Mononuclear cell (primary cell): ENCODE data around the gene UNC13B. TPM values are rescaled to one million over a fixed set of nuclear protein-coding genes. Genes with fewer than 3 reads are reported as not detected.

ENCODE experiments used
- H3K27me3 ChIP-seq: 2 replicates; pipeline ENCODE4 v1.6.0; 2011; ENCODE audit warnings: low read length, control low read depth; ENCODE audit not compliant: insufficient read depth
- H3K4me1 ChIP-seq: 2 replicates; pipeline ENCODE4 v1.5.1; 2011; ENCODE audit warnings: mild to moderate bottlenecking, low read length, control low read depth; ENCODE audit not compliant: insufficient read depth
- H3K4me3 ChIP-seq: 2 replicates; pipeline ENCODE4 v1.5.1; 2011; ENCODE audit warnings: mild to moderate bottlenecking, low read length, moderate library complexity
- H3K9me3 ChIP-seq: 2 replicates; pipeline ENCODE4 v1.5.1; 2011; ENCODE audit warnings: low read depth, mild to moderate bottlenecking, control low read depth, low read length
- total RNA-seq: library from RNA; depleted of rRNA; stranded (reverse); fragments of >200 nt; gene quantifications from one replicate; pipeline ENCODE4 v1.2.3, GENCODE V29; 2012

The UNC13B gene
- total RNA-seq, 1 donor = 0.31 TPM

GRCh38 chr9:35295369-35296036, 133.7 kb downstream of the UNC13B start:
- H3K9me3 ChIP-seq = no peaks in the 10 kb centered on the region
- H3K4me1 ChIP-seq = no peaks in the 10 kb centered on the region
- no peak overlapping the region for H3K4me3 ChIP-seq
- H3K27me3 ChIP-seq = no peaks in the 10 kb centered on the region

GRCh38 chr9:35303567-35303966, 141.8 kb downstream of the UNC13B start:
- no peaks in the 10 kb centered on the region for H3K9me3 ChIP-seq
- H3K4me3 ChIP-seq = no peak overlapping the region
- H3K27me3 ChIP-seq = no peaks in the 10 kb centered on the region
- H3K4me1 ChIP-seq = no peaks in the 10 kb centered on the region

GRCh38 chr9:35306283-35306682, 144.5 kb downstream of the UNC13B start:
- Histone ChIP-seq H3K4me1 (no peaks in the 10 kb centered on the region), H3K4me3 (no peak overlapping the region), H3K27me3 (no peaks in the 10 kb centered on the region), H3K9me3 (no peaks in the 10 kb centered on the region)

GRCh38 chr9:35308316-35308715, 146.5 kb downstream of the UNC13B start:
- H3K4me3 ChIP-seq = no peak overlapping the region
- no peaks in the 10 kb centered on the region for H3K9me3 ChIP-seq
- no peaks in the 10 kb centered on the region for H3K27me3 ChIP-seq
- no peaks in the 10 kb centered on the region for H3K4me1 ChIP-seq

- H3K4me3 ChIP-seq = no peak overlapping the region
- no peaks in the 10 kb centered on the region for H3K9me3 ChIP-seq
- H3K27me3 ChIP-seq = no peaks in the 10 kb centered on the region
- no peaks in the 10 kb centered on the region for H3K4me1 ChIP-seq
Measured at GRCh38 chr9:35311891-35312639, 150.3 kb downstream of the UNC13B start.

GRCh38 chr9:35313460-35313859, 151.7 kb downstream of the UNC13B start:
- no peaks in the 10 kb centered on the region for H3K4me1 ChIP-seq
- no peaks in the 10 kb centered on the region for H3K9me3 ChIP-seq
- no peak overlapping the region for H3K4me3 ChIP-seq
- H3K27me3 ChIP-seq = no peaks in the 10 kb centered on the region

GRCh38 chr9:35313916-35314315, 152.1 kb downstream of the UNC13B start:
- Histone ChIP-seq H3K9me3 (no peaks in the 10 kb centered on the region), H3K27me3 (no peaks in the 10 kb centered on the region), H3K4me1 (no peaks in the 10 kb centered on the region), H3K4me3 (no peak overlapping the region)

GRCh38 chr9:35318741-35319140, 156.9 kb downstream of the UNC13B start:
- Histone ChIP-seq H3K9me3 (no peaks in the 10 kb centered on the region), H3K27me3 (no peaks in the 10 kb centered on the region), H3K4me1 (no peaks in the 10 kb centered on the region), H3K4me3 (no peak overlapping the region)

GRCh38 chr9:35322075-35322885, 160.5 kb downstream of the UNC13B start:
- no peaks in the 10 kb centered on the region for H3K9me3 ChIP-seq
- no peak overlapping the region for H3K4me3 ChIP-seq
- H3K4me1 ChIP-seq = no peaks in the 10 kb centered on the region
- H3K27me3 ChIP-seq = no peaks in the 10 kb centered on the region

GRCh38 chr9:35324966-35325365, 163.2 kb downstream of the UNC13B start:
- Histone ChIP-seq H3K4me3 (no peak overlapping the region), H3K27me3 (no peaks in the 10 kb centered on the region), H3K4me1 (no peaks in the 10 kb centered on the region), H3K9me3 (no peaks in the 10 kb centered on the region)

GRCh38 chr9:35333551-35333950, 171.7 kb downstream of the UNC13B start:
- Histone ChIP-seq H3K4me3 (no peak overlapping the region), H3K9me3 (no peaks in the 10 kb centered on the region), H3K4me1 (no peaks in the 10 kb centered on the region), H3K27me3 (no peaks in the 10 kb centered on the region)

- Histone ChIP-seq H3K9me3 (no peaks in the 10 kb centered on the region), H3K4me3 (no peak overlapping the region), H3K4me1 (no peaks in the 10 kb centered on the region), H3K27me3 (no peaks in the 10 kb centered on the region)
Measured at GRCh38 chr9:35335164-35335563, 173.4 kb downstream of the UNC13B start.

GRCh38 chr9:35338086-35338485, 176.3 kb downstream of the UNC13B start:
- Histone ChIP-seq H3K9me3 (no peaks in the 10 kb centered on the region), H3K27me3 (no peaks in the 10 kb centered on the region), H3K4me1 (no peaks in the 10 kb centered on the region), H3K4me3 (no peak overlapping the region)

- Histone ChIP-seq H3K27me3 (no peaks in the 10 kb centered on the region), H3K4me3 (no peak overlapping the region), H3K4me1 (no peaks in the 10 kb centered on the region), H3K9me3 (no peaks in the 10 kb centered on the region)
Measured at GRCh38 chr9:35338561-35339274, 176.9 kb downstream of the UNC13B start.

- Histone ChIP-seq H3K27me3 (no peaks in the 10 kb centered on the region), H3K9me3 (no peaks in the 10 kb centered on the region), H3K4me3 (no peak overlapping the region), H3K4me1 (no peaks in the 10 kb centered on the region)
Measured at GRCh38 chr9:35340046-35340445, 178.2 kb downstream of the UNC13B start.
